HG03139 (cell line): ENCODE results near the gene ACAA2.
"Not testable (repeated sequence)": the region's sequence is repeated elsewhere in the genome, so short reads cannot be mapped to it uniquely, and the experiment has no call there.

Source experiments
- ATAC-seq: cut with Tn5 transposase; IDR thresholded peaks from one replicate; pipeline ENCODE4 v1.9.1; 2021; ENCODE audit not compliant: unreplicated experiment

The ACAA2 gene

GRCh38 chr18:49813069-49813318 is 339 bp downstream of the ACAA2 start:
- ATAC-seq: peak; percentile 17

DNA sequence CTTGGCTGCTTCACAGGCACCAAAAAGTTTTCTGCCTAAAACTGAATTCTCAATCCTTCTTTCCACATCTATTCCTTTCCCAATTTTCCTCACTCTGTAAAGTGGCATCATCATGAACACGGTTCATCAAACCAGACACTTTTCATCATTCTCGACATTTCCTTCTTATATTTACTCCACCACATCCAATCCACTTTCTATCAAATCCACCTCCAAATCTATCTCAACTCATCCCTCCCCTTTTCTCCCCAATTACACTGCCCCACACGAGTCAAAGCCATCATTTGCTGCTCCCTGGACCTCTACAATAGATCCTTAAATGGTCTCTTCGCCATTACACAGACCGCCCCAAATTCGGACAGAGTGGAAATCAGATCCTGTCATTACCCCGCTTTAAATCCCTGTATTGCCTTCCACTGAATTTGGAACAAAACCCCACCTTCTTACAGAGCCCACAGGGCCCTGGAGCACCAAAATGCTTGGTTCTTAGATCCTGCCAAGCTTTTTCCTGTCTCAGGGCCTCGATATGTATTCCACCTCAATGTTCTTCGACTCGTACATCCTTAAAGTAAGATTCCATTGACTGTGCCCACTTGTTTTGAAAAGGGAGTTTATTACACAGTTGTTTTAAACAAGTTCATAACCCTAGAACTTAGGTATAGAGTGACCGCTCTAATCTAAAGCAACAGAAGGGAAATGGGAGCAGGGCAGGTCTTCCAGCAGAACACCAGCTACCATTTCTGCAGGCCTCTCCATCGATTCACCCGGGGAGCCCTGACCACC is 856 bp downstream of the ACAA2 start:
- no peak for ATAC-seq

- ATAC-seq: no peak
Measured at GRCh38 chr18:49811151-49811938, 2.0 kb downstream of the ACAA2 start.

DNA sequence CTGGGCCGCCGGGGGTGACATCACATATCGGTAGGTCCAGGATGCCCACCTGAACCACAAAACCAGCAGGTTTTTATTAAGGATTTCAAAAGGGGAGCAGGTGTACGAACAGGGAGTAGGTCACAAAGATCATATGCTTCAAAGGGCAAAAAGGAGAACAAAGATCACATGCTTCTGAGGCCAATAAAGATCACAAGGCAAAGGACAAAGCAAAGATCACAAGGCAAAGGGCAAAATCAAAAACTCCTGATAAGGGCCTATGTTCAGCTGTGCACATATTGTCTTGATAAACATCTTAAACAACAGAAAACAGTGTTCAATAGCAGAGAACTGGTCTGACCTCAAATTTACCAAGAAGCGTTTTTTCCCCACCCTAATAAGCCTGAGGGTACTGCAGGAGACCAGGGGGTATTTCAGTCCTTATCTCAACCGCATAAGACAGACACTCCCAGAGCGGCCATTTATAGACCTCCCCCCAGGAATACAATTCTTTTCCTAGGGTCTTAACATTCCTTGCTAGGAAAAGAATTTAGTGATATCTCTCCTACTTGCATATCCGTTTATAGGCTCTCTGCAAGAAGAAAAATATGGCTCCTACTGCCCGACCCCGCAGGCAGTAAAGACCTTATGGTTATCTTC is 4.7 kb downstream of the ACAA2 start:
- ATAC-seq: not testable (repeated sequence)

DNA sequence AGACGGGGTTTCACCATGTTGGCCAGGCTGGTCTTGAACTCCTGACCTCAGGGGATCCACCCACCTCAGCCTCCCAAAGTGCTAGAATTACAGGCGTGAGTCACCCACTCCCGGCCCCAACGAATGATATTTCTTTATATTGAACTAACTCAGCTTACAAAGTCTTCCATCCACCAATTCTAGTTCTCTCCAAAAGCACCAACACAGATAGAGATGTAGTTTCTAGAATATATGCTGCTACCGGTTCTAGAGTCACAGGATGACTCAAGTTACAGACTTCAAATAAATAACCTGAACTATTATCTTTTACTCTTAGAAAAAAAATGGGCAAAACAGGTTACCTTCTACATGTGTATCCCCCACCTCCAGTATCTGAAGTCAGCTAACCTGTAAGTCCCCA is 9.2 kb downstream of the ACAA2 start:
- ATAC-seq: no peak

- no peak for ATAC-seq
Measured at GRCh38 chr18:49802623-49803022, 10.7 kb downstream of the ACAA2 start.

DNA sequence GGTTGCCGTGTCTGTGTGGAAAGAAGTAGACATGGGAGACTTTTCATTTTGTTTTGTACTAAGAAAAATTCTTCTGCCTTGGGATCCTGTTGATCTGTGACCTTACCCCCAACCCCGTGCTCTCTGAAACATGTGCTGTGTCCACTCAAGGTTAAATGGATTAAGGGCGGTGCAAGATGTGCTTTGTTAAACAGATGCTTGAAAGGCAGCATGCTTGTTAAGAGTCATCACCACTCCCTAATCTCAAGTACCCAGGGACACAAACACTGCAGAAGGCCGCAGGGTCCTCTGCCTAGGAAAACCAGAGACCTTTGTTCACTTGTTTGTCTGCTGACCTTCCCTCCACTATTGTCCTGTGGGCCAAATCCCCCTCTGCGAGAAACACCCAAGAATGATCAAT is 12.8 kb downstream of the ACAA2 start:
- not testable (repeated sequence) for ATAC-seq

DNA sequence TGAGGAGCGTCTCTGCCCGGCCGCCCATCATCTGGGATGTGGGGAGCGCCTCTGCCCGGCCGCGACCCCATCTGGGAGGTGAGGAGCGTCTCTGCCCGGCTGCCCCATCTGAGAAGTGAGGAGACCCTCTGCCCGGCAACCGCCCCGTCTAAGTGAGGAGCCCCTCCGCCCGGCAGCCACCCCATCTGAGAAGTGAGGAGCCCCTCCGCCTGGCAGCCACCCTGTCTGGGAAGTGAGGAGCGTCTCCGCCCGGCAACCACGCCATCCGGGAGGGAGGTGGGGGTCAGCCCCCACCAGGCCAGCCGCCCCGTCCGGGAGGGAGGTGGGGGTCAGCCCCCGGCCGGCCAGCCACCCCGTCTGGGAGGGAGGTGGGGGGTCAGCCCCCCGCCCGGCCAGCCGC is 13.5 kb downstream of the ACAA2 start:
- ATAC-seq: not testable (repeated sequence)

GRCh38 chr18:49798001-49798400 is 15.3 kb downstream of the ACAA2 start:
- no peak for ATAC-seq

- no peak for ATAC-seq
Measured at GRCh38 chr18:49795612-49796552, 17.5 kb downstream of the ACAA2 start.

DNA sequence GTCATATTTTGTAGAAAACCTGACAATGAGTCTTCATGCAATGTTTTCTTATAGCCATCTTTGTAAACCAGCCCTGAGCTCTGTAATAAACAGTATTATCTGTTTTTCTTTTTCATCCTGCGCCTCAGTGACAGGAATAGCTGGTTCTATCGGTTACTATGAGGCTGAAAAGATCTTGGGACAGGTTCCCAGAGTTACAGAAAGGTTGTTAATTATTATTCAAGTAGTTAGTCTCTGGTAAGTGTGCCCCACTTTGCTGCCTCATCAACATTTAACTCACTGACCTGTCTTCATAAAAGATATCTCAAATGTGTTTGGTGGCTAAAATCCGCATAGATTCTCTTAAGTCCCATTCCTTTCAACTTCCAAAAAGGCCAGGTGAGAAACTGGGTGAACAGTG is 18.6 kb downstream of the ACAA2 start:
- no peak for ATAC-seq

GRCh38 chr18:49789560-49790134 is 23.7 kb downstream of the ACAA2 start:
- not testable (repeated sequence) for ATAC-seq

- no peak for ATAC-seq
Measured at GRCh38 chr18:49788327-49788898, 24.9 kb downstream of the ACAA2 start.

- no peak for ATAC-seq
Measured at GRCh38 chr18:49786019-49786720, 27.2 kb downstream of the ACAA2 start.

GRCh38 chr18:49784427-49785185 is 28.7 kb downstream of the ACAA2 start:
- ATAC-seq: no peak

DNA sequence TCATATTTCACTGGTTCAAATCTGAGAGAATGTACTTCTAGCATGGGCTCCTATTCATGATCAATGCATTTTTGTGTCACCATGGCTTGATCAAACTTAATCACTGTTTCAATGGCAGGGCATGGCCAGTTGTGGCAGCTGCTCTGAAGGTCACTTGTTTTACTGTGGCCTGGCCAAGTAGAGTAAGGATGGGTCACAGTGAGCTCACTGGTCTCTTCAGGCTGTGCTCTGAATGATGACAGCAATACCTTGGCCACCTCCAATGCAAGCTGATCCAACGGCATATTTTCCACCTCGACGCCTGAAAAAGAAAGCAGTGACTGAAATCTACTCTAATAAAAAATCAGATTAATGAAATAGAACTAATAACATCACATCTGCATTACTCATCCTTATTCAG is 29.7 kb downstream of the ACAA2 start:
- not testable (repeated sequence) for ATAC-seq

GRCh38 chr18:49778826-49779465 is 34.4 kb downstream of the ACAA2 start:
- no peak for ATAC-seq

- no peak for ATAC-seq
Measured at GRCh38 chr18:49769047-49769728, 44.1 kb downstream of the ACAA2 start.
